Gastroesophageal sphincter (tissue), 3 donors: ENCODE results near the gene BTBD9.

Source experiments
- EP300 ChIP-seq: sonication (generic); formaldehyde crosslinking; IDR thresholded peaks from one replicate; pipeline ENCODE4 v1.6.1; 2017; ENCODE audit warnings: antibody characterized with exemption, mild to moderate bottlenecking
- POLR2A ChIP-seq, 2 donors: fragments of 450-650 bp; IDR thresholded peaks; one replicate each; pipeline ENCODE4 v1.6.1; 2017; ENCODE audit warnings: antibody characterized with exemption in 2 of 2, mild to moderate bottlenecking in 2 of 2, moderate library complexity in 1 of 2
- POLR2AphosphoS5 ChIP-seq: sonication (generic); formaldehyde crosslinking; IDR thresholded peaks from one replicate; pipeline ENCODE4 v1.6.1; 2017; ENCODE audit warnings: antibody characterized with exemption
- TF ChIP-seq, protein P1 (sequence below), 4 experiments: fragments of 200-600 bp in 2 of 4; fragments of 450-650 bp in 2 of 4; sonication (generic) in 1 of 4; IDR thresholded peaks; one replicate each; pipeline ENCODE4 v1.5.1; 2017 to 2019; ENCODE audit warnings: antibody characterized with exemption in 4 of 4, mild to moderate bottlenecking in 2 of 4, moderate library complexity in 2 of 4

DNA sequence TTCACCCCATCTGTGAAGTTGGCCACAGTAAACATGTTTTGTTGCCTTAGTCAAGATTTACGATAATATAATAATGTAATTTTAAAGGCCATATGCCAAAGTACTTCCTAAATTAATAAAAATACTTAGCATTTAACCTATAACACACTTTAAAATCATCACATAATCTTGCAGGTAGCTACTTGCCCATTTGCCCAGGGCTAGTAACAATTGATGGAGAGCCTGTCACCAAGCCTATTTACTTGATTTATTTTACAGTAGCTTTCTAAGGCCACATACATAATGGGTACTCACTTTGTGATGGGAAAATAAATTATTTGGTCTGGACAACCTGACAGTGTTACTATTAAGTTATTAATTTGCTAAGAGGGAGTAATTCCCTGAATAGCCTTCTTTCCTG, 14.5 kb downstream of the BTBD9 start:
- TF ChIP-seq, protein P1, sequence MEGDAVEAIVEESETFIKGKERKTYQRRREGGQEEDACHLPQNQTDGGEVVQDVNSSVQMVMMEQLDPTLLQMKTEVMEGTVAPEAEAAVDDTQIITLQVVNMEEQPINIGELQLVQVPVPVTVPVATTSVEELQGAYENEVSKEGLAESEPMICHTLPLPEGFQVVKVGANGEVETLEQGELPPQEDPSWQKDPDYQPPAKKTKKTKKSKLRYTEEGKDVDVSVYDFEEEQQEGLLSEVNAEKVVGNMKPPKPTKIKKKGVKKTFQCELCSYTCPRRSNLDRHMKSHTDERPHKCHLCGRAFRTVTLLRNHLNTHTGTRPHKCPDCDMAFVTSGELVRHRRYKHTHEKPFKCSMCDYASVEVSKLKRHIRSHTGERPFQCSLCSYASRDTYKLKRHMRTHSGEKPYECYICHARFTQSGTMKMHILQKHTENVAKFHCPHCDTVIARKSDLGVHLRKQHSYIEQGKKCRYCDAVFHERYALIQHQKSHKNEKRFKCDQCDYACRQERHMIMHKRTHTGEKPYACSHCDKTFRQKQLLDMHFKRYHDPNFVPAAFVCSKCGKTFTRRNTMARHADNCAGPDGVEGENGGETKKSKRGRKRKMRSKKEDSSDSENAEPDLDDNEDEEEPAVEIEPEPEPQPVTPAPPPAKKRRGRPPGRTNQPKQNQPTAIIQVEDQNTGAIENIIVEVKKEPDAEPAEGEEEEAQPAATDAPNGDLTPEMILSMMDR (IDR thresholded peaks at IDR 0.05), result no peak
- TF ChIP-seq EP300 (no peak), POLR2AphosphoS5 (no peak), POLR2A (IDR thresholded peaks at IDR 0.05) (no peak)
